HG03457 (cell line): ENCODE results near the gene B3GALT5.

Experiments
- ATAC-seq: cut with Tn5 transposase; IDR thresholded peaks from one replicate; pipeline ENCODE4 v1.9.1; 2021; ENCODE audit warnings: moderate number of reproducible peaks; ENCODE audit not compliant: unreplicated experiment

The B3GALT5 gene

GRCh38 chr21:39641827-39642450 is 29.2 kb downstream of the B3GALT5 start:
- no peak for ATAC-seq

GRCh38 chr21:39644062-39644560 is 31.4 kb downstream of the B3GALT5 start:
- ATAC-seq, result no peak

GRCh38 chr21:39645331-39645730 is 32.6 kb downstream of the B3GALT5 start:
- no peak for ATAC-seq

GRCh38 chr21:39647476-39647875 is 34.7 kb downstream of the B3GALT5 start:
- no peak for ATAC-seq

GRCh38 chr21:39648879-39649278 is 36.1 kb downstream of the B3GALT5 start:
- no peak for ATAC-seq

- no peak for ATAC-seq
Observed at GRCh38 chr21:39649526-39649925, 36.8 kb downstream of the B3GALT5 start.

- ATAC-seq, result no peak
Observed at GRCh38 chr21:39650306-39650705, 37.6 kb downstream of the B3GALT5 start.

- no peak for ATAC-seq
Observed at GRCh38 chr21:39650801-39651200, 38.1 kb downstream of the B3GALT5 start.

GRCh38 chr21:39651206-39651605 is 38.5 kb downstream of the B3GALT5 start:
- ATAC-seq, result no peak

GRCh38 chr21:39654951-39655350 is 42.2 kb downstream of the B3GALT5 start:
- ATAC-seq, result no peak

GRCh38 chr21:39655589-39655988 is 42.8 kb downstream of the B3GALT5 start:
- ATAC-seq, result no peak

- no peak for ATAC-seq
Observed at GRCh38 chr21:39656209-39656608, 43.5 kb downstream of the B3GALT5 start.

GRCh38 chr21:39657091-39657689 is 44.5 kb downstream of the B3GALT5 start:
- no peak for ATAC-seq

GRCh38 chr21:39658066-39658465 is 45.3 kb downstream of the B3GALT5 start:
- ATAC-seq, result no peak

GRCh38 chr21:39659070-39659815 is 46.5 kb downstream of the B3GALT5 start:
- no peak for ATAC-seq

- ATAC-seq, result no peak
Observed at GRCh38 chr21:39660191-39660980, 47.6 kb downstream of the B3GALT5 start.

- no peak for ATAC-seq
Observed at GRCh38 chr21:39661121-39661520, 48.4 kb downstream of the B3GALT5 start.

GRCh38 chr21:39661740-39662139 is 49.0 kb downstream of the B3GALT5 start:
- no peak for ATAC-seq

GRCh38 chr21:39662411-39662953 is 49.7 kb downstream of the B3GALT5 start:
- no peak for ATAC-seq

- ATAC-seq, result no peak
Observed at GRCh38 chr21:39663066-39663465, 50.3 kb downstream of the B3GALT5 start.
